ENCODE measurements around the gene SLC8A2. TPM values are rescaled to one million over a fixed set of nuclear protein-coding genes. Genes with fewer than 3 reads are reported as not detected.
A peak's percentile ranks its signal among the peaks of the same experiment; 100 is the strongest.

SLC8A2 gene
- total RNA-seq, 1 donor from 2014 or later, result 115 TPM

GRCh38 chr19:47447470-47448359 lies 24.0 kb downstream of the SLC8A2 start:
- TF ChIP-seq CTCF (IDR thresholded peaks at IDR 0.05; ENCODE audit: partially characterized antibody, unreplicated experiment), result no peak
- H3K27ac Mint-ChIP-seq (ENCODE audit: unreplicated experiment), result peak overlapping the region; percentile 26

GRCh38 chr19:47446534-47447469 lies 24.9 kb downstream of the SLC8A2 start:
- peaks cover 34% of the 10 kb centered on the region for H3K4me1 Mint-ChIP-seq (ENCODE audit: low read depth, unreplicated experiment)
- peak overlapping the region; percentile 26 for H3K27ac Mint-ChIP-seq (ENCODE audit: unreplicated experiment)
- TF ChIP-seq CTCF (IDR thresholded peaks at IDR 0.05; ENCODE audit: partially characterized antibody, unreplicated experiment), result no peak
- peak overlapping the region; percentile 76 for H3K4me3 Mint-ChIP-seq (ENCODE audit: unreplicated experiment)
- H3K27me3 Mint-ChIP-seq (ENCODE audit: unreplicated experiment), result peaks cover 27% of the 10 kb centered on the region
- DNase-seq, result peak; percentile 79
- H3K9me3 Mint-ChIP-seq (ENCODE audit: unreplicated experiment), result peaks cover 14% of the 10 kb centered on the region
- no peaks in the 10 kb centered on the region for H3K36me3 Mint-ChIP-seq (ENCODE audit: unreplicated experiment)

More at GRCh38 chr19:47447470-47448359, 24.0 kb downstream of the SLC8A2 start:
- H3K4me3 Mint-ChIP-seq (ENCODE audit: unreplicated experiment), result peak overlapping the region; percentile 76
- H3K27me3 Mint-ChIP-seq (ENCODE audit: unreplicated experiment), result peaks cover 27% of the 10 kb centered on the region
- peak; percentile 91 for DNase-seq
- H3K9me3 Mint-ChIP-seq (ENCODE audit: unreplicated experiment), result peaks cover 14% of the 10 kb centered on the region
- peaks cover 34% of the 10 kb centered on the region for H3K4me1 Mint-ChIP-seq (ENCODE audit: low read depth, unreplicated experiment)
- H3K36me3 Mint-ChIP-seq (ENCODE audit: unreplicated experiment), result no peaks in the 10 kb centered on the region

GRCh38 chr19:47445937-47446402 lies 25.7 kb downstream of the SLC8A2 start:
- H3K9me3 Mint-ChIP-seq (ENCODE audit: unreplicated experiment), result peaks cover 15% of the 10 kb centered on the region
- peak overlapping the region; percentile 83 for H3K4me3 Mint-ChIP-seq (ENCODE audit: unreplicated experiment)
- peaks cover 34% of the 10 kb centered on the region for H3K4me1 Mint-ChIP-seq (ENCODE audit: low read depth, unreplicated experiment)
- peak; percentile 75 for DNase-seq
- peaks cover 27% of the 10 kb centered on the region for H3K27me3 Mint-ChIP-seq (ENCODE audit: unreplicated experiment)
- H3K36me3 Mint-ChIP-seq (ENCODE audit: unreplicated experiment), result no peaks in the 10 kb centered on the region
- no peak for TF ChIP-seq CTCF (IDR thresholded peaks at IDR 0.05; ENCODE audit: partially characterized antibody, unreplicated experiment)
- peak overlapping the region; percentile 84 for H3K27ac Mint-ChIP-seq (ENCODE audit: unreplicated experiment)

- H3K9me3 Mint-ChIP-seq (ENCODE audit: unreplicated experiment), result peaks cover 17% of the 10 kb centered on the region
- peaks cover 27% of the 10 kb centered on the region for H3K27me3 Mint-ChIP-seq (ENCODE audit: unreplicated experiment)
- peak overlapping the region; percentile 83 for H3K4me3 Mint-ChIP-seq (ENCODE audit: unreplicated experiment)
- H3K4me1 Mint-ChIP-seq (ENCODE audit: low read depth, unreplicated experiment), result peaks cover 34% of the 10 kb centered on the region
- peak; percentile 75 for DNase-seq
- no peak for TF ChIP-seq CTCF (IDR thresholded peaks at IDR 0.05; ENCODE audit: partially characterized antibody, unreplicated experiment)
- no peaks in the 10 kb centered on the region for H3K36me3 Mint-ChIP-seq (ENCODE audit: unreplicated experiment)
- peak overlapping the region; percentile 84 for H3K27ac Mint-ChIP-seq (ENCODE audit: unreplicated experiment)
Observed at GRCh38 chr19:47445527-47445926, 26.2 kb downstream of the SLC8A2 start.

All from glutamatergic neuron (in vitro differentiated cells).